Right lung (tissue), 5 donors: ENCODE measurements around the gene CHCHD6. TPM values are rescaled to one million over a fixed set of nuclear protein-coding genes. Genes with fewer than 3 reads are reported as not detected.

Source experiments
- DNase-seq, 2 donors: peaks; one replicate each; pipeline ENCODE4 v3.0.0-alpha.2; 2013
- polyA plus RNA-seq, 5 donors: library from polyadenylated mRNA; unstranded; fragments of 120-200 nt; gene quantifications; one replicate each; pipeline versions ENCODE4 v1.2.1 to v1.2.3, GENCODE V29; 2013; ENCODE audit warnings: inconsistent platforms in 1 of 5, low replicate concordance in 1 of 5; ENCODE audit not compliant: insufficient read length in 5 of 5, insufficient read depth in 1 of 5

CHCHD6 gene
- polyA plus RNA-seq, 5 donors: 16.4 to 24.3 (median 20.4) TPM

DNA sequence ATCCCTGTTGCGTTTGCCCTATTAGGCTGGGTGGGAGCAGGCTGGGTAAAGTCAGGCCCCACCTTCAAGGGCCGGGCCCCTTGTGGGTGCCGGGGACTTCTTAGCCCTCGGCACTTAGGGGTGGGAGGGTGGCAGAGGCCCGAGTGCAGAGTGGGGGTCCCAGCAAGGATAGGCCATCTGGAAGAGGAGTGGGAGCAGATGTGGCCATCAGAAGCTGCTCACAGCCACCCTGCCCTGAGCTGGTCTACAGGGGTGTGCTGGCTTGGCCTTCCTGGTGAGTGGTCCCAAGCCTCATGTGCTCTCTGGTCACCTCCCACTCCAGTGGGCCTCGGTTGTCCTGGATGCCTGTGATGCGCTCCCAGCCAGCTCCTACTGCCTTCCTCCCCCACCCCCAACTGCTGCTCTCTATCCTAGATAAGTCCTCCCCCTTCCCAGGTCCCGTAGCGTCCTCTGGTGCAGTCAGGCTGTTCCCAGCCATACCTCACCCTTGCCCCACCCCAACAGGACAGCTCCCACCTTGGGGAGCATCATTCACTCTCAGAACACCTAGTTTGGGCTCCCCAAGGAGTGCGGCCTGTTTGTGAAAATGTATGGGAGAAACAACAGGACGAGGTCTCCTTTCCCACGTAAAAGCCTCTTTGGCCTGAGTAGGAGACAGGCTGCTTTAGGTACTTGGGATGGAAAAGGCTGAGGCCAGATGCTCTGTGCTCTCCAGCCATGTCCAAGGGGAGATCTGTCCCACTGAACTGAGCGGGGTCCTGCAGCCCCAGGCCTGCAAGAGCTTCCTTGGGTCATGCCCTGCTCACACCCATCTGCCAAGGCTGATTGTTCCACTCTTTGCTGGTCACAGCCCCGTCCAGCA is 254.0 kb downstream of the CHCHD6 start:
- DNase-seq: no peak

DNA sequence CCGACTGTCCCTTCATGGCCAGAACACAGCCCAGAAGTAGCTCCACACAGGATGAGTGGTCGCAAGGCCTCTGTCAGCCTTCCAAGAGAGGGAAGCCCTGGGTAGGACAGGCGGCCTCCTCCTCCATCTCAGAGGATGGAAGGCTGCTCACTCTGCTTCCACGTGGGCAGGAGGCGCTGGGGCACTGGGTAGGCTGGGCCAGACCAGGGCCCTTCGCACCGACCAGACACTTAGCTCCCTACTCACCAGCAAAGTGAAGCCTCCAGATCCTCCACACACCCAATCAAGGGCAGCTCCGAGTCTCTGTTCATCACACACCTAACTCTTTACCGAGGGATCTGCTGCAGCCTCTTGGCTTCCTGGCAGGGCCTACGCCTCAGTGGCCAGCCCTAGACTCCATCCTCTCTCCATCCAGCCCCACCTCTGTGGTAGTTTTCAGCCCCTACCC is 254.6 kb downstream of the CHCHD6 start:
- DNase-seq: no peak

DNA sequence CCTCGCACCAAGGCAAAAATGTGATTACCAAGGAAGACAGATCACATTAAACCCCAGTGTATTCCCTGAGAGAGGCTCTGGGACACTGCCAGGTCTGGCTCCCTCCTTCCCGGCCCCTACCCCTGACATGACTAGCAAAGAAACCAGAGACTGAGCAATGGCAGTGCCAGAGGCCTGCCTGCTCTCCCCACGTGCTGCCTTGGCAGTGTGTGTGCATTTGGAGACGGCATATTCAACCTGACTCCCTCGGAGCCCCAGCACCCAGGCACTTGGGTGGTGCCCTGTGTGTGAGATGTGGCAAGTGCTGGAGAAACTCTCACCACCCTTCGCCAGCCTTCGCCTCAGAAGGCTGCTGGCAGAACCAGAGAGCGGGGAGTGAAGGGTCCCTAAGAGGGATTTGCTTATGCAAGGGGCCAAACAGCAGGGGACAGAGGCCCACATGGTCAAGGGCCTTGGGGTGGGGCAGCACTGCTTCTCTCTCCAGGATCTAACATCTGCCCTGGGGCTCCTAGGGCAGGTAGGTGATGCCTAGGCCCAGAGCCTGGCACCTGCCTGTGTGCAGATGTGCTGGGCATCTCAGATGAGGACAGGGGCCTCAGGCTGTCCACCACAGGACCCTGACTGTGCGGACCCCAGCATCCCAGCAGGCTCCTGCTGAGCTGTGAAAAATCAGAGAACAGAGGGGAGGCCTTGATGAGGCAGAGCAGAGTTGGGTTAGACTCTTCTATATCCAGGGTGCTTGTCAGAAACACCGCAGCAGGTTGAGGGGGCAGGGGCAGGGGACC is 255.3 kb downstream of the CHCHD6 start:
- no peak for DNase-seq

DNA sequence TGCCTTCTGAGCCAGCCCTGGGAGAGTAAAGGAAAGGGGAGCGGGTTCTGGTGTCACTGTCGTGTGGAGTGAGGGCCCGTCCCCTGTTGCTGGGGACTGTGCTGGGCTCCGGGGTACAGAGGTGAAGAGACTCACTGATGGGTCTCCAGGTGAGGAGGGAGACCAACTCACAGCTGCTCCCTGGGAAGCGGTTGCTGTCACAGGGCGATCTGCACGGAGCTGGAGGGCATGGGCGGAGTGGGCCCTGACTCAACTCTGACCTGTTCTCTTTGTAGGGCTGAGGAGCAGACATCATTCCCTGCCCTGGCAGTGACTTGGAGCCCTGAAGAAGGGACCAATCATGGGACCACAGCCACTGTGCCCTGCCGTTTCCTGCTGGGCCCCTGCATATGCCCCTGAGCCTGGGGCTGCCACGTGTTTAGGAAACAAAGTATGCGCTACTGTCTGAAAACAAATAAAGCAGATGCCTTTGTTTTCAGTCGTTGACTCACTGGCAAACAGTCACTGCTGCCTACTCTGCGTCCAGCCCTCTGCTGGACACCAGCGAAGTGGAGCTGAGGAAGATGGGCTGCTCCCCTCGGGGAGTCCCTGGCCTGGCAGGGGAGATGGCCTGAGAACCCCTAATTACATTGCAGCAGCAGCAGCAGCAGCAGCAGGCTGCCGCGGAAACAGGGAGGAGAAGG is 256.0 kb downstream of the CHCHD6 start:
- DNase-seq: no peak

DNA sequence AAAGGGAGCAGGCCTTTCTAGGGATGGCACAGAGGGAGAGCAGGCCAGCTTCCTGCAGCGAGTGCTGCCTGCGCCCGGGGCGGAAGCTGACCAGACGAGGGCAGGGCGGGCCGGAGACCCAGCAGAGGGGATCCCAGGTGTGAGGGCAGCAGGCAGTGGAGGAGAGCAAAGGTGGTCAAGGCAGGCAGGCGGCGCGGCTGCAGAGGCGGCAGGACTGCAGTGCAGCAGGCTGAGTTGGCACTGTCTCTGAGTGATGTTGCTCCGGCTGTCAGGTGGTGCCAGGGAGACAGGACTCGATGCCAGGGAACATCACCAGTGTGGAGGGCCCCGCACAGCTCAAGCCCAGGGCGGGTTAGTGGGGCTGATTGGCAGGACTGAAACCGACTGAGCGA is 256.6 kb downstream of the CHCHD6 start:
- DNase-seq: no peak

DNA sequence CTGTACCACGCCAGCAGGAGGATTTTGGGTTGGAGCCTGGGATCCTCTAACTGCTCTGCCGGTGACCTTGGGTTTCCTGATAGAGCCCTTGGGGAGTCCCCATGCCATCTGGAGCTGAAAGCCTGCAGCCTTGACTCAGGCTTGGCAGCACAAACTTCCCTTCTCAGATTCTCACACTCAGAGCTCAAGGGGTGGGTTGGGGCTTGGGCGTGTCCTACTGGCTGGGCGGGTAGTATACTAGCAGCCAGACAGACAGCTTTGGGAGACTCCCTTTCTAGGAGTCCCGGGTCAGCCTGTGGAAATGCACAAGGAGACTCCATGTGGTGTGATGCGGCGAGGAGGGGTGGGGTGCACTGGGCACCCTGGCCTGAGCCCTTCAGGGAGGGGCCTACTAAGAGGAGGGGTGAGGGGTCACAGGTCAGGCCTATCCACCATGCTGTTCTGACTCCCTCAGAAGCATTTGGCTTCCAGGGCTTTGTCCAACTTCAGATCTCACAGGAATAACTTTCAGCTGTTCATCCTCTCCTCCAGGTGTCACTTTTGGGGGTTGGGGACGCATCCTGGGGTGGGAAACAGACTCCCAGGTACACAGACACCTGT is 257.3 kb downstream of the CHCHD6 start:
- DNase-seq: no peak

DNA sequence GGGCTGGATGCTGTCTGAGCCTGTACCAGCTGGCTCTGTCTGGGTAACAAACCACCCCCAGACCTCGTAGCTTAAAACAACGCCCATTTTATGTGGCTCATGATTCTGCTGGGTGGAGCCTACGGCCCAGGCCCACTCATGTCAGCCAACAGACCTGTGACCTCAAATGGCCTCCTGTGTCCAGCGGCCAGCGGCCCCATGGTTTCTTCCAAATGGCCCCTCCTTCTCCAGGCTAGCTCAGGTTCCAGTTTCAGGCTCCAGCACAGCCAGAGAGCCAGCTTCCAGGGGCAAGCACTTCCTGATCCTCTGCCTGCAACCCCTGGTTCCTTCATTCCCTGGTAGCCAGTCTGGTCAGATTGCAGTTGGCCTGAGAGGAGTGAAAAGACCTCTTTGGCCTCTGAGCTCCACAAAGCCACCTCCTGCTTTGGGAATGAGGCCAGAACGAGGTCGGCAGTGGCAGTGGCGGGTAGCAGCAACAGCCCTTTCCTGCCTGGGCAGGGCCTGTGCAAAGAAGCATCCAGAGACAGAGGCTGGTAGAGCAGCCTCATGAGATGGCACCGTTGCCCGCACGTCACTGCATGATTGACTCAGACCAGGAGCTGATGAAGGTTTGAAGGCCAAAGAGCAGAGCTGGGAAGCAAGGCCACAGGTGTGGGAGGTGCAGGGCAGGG is 257.9 kb downstream of the CHCHD6 start:
- DNase-seq: no peak

DNA sequence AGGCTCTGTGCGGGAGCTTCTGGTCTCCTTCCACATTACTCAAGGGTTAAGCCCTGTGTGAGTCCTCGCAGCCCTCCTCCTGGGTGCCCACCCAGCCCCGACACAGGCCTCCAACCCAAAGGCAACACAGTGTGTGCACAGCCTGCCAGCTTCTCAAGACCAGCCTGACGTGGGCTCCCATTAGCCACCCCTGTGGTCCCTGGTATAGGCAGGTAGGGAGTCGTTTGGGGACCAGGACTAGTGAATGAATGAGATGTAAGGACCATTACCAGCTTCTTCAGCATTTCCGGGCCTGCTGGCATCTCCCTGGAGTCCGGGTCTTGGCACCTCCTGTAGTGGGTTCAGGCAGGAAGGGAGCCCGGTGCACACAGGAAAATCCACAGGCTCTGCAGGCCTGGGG is 258.7 kb downstream of the CHCHD6 start:
- DNase-seq: no peak

DNA sequence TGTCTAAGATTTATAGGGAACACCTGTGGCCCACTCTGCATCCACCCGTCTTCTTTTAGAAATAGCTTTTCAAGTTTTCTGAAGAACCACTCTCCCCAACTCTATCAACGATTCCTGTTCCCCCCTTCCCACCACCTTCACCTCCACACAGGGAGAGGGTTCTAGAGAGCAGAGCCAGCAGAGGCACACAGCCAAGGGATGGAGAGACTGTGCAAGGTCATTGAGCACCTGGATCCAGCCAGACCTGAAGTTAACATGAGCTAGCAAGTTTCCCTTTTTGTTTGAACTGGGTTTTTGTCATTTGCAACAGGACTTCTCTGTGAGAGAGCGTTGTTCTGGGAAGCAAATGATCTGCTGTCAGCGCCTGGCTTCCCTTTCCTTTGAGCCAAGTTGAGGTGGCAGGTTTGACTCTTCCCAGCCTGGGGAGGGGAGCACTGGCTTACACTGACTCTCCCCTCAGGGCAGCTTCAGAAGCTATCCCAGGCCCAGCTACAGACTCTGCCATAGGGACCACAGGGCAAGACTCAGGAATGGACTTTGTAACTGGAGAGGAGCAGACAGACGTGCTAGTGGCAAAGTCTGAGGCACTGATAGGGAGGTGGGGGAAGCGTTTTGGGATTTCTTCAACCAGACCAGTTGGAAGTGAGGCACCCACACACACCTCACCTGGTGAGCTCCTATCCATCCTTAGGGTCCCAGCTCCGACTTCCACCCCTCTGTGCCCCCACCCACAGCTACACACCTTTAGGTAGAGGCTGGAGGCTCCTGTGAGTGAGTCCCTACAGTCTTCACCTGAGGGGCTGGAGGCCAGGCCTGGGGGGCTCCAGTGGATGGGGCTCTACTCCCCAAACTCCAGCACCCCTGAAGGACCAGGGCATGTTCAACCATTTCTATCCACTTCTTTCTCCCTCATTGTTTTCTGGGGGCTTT is 259.5 kb downstream of the CHCHD6 start:
- DNase-seq: no peak

DNA sequence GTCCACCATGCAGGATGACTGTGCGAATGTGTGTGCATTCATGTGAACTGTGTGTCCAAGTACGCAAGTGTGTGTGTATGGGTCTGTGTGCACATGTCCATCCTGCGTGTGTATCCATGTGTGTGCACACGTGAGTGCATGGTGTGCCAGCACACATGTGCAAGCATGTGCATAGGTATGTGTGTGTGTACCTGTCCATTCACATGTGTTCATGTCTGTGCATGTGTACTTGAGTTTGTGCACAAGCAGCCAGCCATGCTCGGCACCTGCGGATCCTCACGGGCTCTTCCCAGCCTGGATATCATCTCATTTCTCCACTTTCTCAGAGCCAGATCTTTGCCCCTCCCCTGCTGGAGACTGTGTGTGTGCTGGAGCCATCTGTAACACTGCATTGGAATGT is 260.2 kb downstream of the CHCHD6 start:
- DNase-seq: no peak

DNA sequence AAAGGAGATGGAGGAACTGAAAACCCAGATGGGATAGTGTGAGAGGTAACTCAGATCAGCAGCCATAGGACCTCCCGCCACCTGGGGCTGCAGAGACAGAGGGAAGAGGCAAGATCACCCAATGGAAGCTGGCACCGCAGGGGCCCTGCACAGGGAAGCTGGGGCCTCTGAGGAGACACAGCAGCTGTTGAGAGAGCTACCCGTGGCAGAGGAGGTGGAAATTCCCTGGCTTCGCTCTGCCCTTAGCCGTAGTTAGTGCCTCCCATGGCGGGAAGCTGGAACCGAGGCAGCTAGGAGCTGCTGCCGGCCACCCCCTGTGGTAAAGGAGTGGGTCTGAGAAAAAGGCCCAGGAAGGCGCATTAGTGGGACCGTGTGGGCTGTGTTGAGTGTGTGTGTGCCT is 260.9 kb downstream of the CHCHD6 start:
- no peak for DNase-seq

DNA sequence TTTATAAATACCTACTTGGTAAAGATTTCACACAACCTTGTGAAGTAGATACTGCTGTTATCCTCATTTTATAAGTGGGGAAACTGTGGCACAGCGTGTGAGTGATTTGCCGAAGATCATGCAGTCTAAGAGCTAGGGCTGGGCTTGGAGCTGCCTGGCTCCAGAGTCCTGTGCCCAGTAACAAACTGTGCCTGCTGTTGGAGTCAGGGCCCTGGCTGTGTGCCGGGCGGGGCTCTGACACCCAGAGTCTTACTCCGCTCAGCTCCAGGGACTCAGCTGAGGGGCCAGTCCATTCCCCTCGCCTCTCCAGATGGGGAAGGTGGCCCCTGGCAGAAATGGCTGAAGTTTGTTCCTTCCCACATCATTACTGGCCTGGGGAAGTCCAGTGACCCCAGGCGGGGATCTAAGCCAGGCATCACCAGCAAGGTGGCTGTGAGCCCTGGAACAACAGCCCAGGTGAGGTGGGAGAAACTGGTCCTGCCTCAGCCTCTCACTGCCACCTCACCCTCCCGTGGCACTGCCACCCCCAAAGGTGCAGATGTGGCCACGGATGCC is 261.6 kb downstream of the CHCHD6 start:
- no peak for DNase-seq

DNA sequence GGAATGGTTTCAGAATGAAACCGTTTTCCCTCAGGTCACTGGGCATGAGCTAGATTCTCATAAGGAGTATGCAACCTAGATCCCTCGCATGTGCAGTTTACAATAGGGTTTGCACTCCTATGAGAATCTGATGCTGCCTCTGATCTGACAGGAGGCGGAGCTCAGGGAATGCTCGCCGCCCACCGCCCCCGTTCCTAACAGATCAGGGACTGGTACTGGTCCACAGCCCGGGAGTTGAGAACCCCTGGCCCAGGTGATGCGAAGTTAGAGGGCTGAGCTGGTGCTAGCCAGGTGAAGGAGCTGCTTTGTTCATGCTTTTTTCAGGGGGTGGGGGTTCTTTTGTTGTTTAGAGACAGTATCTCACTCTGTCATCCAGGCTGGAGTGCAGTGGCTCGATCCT is 263.3 kb downstream of the CHCHD6 start:
- DNase-seq: no peak

DNA sequence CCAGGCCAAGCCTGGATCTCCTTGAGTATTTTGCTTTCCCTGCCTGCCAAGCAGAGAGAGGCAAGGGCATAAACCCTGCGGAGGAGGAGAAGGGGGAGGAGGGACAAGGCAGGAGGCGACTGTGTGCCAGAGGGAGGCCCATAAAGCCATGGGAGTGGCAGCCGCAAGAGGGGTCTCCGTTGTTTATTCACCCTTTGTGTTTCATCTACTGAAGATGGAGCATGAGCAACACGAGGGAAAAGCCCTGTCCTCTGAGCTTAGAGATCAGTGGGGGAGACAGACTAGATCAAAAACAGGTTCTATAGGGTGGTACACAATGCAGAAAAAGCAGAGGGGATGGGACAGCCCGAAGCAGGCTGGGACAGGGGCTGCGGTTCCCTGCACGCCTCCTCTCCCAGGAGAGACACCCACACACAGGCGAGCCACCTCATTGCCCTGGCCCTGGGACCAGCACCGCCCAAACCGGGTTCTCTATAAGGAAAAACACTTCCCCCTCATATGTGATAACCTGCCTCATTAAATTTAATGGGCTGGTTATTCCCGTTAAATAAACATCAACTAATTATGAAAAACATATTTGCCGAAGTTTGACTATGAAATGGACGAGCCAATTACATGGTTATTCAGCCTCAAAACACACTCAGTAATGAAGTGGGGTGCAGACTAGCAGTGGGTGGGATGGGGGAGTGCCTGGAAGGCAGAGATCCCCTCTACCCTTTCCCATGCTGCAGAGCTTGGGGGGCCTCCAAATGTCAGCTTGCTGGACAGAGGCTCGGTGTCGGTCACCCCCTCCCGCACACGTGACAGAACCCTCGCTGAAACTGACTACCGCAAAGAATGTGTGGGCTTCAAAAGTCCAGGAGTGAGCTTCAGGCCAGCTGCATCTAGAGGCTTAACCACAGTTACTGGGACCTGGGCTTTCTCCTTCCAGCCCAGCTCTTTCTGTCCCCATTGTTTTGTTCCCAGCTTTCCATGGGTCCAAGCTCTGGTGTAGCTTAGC is 264.7 kb downstream of the CHCHD6 start:
- DNase-seq: no peak

DNA sequence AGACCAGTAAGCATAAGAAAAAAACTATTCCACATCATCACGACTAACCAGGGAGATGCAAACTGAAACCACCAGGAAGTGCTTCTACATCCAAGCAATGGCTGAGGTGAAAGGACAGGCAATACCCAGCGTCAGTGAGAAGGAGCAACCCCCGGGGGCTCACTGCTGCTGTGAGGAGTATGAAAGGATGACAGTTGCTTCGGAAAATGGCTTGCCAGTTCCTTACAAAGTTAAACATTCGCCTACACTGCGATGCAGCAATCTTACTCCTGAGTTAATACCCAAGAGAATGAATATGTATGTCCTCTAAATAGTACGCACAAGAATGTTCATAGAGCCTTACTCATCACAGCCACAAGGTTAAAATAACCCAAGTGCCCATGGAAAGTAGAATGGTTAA is 265.5 kb downstream of the CHCHD6 start:
- no peak for DNase-seq

DNA sequence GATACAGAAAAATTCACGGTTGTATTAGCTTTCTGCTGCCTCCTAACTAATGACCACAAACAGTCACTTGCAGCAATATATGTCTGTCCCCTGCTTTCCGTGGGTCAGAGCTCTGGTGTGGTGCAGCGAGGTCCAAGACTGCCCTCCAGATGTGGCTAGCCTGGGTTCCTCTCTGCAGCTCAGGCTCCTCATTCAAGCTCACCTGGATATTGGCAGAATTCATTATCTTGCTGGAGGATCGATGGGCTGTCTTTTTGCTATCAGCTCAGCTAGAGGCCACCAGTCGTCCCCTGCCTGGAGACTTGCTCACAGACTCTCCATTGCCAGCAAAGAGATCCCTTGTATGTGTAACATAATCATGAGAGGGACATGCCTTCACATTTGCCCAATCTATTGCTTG is 266.1 kb downstream of the CHCHD6 start:
- DNase-seq: no peak

DNA sequence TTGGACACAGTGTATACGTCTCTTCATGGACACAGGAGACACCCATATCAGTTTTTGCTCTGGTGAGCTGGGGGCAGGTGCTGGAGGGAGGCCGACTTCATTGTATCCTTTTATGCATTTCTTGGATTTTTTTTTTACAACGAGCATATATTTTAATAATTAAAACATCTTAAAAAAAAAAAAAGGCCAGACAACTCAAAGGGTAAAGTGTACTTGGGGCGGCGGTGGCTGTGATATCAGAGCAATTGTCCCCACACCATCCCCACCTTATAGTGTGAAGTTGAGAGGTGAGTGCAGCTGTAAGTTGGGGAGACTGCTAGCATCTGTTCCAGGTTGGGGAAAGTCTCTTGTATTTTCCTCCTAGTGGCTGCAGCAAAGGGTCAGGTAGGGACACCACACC is 266.9 kb downstream of the CHCHD6 start:
- no peak for DNase-seq

DNA sequence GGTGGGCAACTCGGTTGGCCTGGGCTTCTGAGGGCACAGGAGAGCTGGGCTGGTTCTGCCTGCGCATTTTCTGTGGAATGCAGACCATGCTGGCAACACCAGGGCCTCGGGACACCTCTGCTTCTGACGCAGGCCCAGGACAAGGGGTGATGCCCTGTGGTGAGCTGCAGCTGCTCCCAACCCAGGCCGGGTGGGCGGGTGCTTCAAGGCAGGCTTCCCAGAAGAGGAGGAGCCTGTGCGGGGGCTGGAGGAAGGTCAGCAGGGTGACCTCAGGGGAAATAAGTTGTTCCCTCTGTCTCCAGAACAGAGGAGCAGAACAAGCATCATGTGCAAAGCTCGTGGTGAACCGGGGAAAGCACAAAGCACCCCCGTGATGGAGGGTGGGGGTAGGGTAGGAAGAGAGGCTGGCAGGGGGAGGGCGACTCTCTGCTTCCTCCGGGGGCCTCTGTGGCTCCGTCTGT is 267.9 kb downstream of the CHCHD6 start:
- no peak for DNase-seq

DNA sequence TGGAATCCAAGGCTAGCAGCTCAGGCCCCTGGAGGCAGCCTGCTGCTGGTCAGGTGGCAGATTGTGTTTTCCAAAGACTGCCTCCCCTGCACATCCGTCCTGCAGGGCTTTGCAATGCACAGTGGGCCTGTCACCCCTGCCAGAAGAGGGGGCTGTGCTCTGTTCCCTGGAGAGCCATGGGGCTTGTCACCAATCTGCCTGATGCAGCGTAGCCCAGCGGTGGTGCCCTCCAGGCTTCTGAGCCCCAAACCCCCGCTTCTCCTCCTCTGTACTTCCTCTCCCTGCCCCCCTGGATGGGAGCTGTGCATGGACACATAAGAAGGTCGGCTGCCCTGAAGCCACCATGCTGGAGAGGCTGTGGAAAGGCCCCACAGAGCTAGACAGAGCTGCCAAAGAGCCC is 268.8 kb downstream of the CHCHD6 start:
- DNase-seq: no peak
